Neural progenitor cell (in vitro differentiated cells): ENCODE measurements around the gene TRIM10.

Experiments used
- EZH2 ChIP-seq: fragments of 200-600 bp; sonication (generic); IDR thresholded peaks from 2 replicates; pipeline ENCODE4 v1.6.1; 2017; ENCODE audit warnings: antibody characterized with exemption, mild to moderate bottlenecking, moderate library complexity
- EZH2phosphoT487 ChIP-seq: fragments of 200-600 bp; sonication (generic); IDR thresholded peaks from 2 replicates; pipeline ENCODE4 v1.6.1; 2017; ENCODE audit warnings: antibody characterized with exemption
- TF ChIP-seq, protein P1 (sequence below): fragments of 200-600 bp; sonication (generic); IDR thresholded peaks from 2 replicates; pipeline ENCODE4 v1.5.1; 2017; ENCODE audit warnings: antibody characterized with exemption, mild to moderate bottlenecking

DNA sequence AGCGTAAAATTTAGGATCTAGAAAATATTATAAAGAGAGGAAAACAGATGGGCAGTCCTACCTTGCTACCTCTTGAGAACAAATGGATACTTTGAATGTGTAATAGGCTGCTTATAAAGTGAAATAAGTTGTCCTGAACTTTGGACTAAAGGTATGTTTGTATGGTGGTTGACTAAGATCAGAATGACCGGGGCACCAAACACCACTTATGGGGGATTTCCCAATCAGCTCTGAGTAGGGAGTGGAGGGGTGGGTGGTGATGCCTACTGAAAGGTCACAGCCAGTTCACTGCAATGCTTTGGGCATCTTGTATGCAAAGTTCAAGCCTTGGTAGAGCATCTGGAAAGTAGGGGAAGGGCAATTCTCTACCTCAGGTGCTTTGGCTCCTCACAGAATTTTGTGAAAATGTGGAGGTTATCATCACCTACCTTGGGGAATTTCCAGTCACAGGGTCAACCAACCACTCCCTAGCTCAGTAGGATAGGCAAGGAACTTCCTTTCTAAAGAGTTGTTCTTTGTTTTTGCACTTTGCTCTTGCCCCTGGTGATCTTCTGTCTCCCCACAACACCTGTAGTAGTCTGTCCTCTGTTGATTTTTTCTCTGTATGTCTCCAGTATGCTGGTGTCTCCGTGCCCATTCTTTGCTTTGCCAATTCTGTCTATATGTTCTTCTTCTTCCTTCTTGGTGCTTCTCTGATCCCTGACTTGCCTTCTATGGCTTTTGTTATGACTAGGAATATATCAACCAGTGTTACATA, 47.8 kb downstream of the TRIM10 start, which contains the start of gene TRIM31:
- TF ChIP-seq, protein P1, sequence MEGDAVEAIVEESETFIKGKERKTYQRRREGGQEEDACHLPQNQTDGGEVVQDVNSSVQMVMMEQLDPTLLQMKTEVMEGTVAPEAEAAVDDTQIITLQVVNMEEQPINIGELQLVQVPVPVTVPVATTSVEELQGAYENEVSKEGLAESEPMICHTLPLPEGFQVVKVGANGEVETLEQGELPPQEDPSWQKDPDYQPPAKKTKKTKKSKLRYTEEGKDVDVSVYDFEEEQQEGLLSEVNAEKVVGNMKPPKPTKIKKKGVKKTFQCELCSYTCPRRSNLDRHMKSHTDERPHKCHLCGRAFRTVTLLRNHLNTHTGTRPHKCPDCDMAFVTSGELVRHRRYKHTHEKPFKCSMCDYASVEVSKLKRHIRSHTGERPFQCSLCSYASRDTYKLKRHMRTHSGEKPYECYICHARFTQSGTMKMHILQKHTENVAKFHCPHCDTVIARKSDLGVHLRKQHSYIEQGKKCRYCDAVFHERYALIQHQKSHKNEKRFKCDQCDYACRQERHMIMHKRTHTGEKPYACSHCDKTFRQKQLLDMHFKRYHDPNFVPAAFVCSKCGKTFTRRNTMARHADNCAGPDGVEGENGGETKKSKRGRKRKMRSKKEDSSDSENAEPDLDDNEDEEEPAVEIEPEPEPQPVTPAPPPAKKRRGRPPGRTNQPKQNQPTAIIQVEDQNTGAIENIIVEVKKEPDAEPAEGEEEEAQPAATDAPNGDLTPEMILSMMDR, result no peak
- TF ChIP-seq EZH2 (no peak), EZH2phosphoT487 (no peak)
